ENCODE results near the gene PALM3. TPM values are rescaled to one million over a fixed set of nuclear protein-coding genes. Genes with fewer than 3 reads are reported as not detected.

Gene PALM3
- total and polyA plus RNA-seq, 10 of the 15 experiments (the other 5 are each of a cell fraction or from before 2014, with no cell fraction given), result 0.07 TPM; not detected in 9

- TF ChIP-seq ZNF687 (IDR thresholded peaks at IDR 0.05) (no peak), SREBF2 (IDR thresholded peaks at IDR 0.05; ENCODE audit: low read length) (no peak), ELK1 (IDR thresholded peaks at IDR 0.05; ENCODE audit: low read depth, low read length) (no peak), LARP7 (IDR thresholded peaks at IDR 0.05) (no peak), BACH1 (IDR thresholded peaks at IDR 0.05; ENCODE audit: borderline replicate concordance) (no peak)
Observed at GRCh38 chr19:14094854-14095253, 33.0 kb upstream of the PALM3 start (continued).

GRCh38 chr19:14093117-14093823 lies 31.4 kb upstream of the PALM3 start:
- H4K20me1 ChIP-seq (ENCODE audit: control insufficient read depth, insufficient read depth), result no peaks in the 10 kb centered on the region
- H3K4me1 ChIP-seq (ENCODE audit: control insufficient read depth, insufficient read depth, low read length), result peaks cover 7% of the 10 kb centered on the region; the same call in 1 of the 2 replicates
- H3K9ac ChIP-seq (ENCODE audit: control insufficient read depth, insufficient read depth, low read length), result no peak overlapping the region
- H3K27ac ChIP-seq (ENCODE audit: control insufficient read depth, insufficient read depth), result no peak overlapping the region
- ChIA-PET POLR2A (interaction anchor here (0.5 to 4.1 kb wide), 3 partner anchors 11 to 327 kb away, joined by 3 to 23 read pairs (median 4); no protein-coding TSS in a partner anchor), CTCF (interaction anchor here (1.1 to 1.2 kb wide), 2 partner anchors 21 to 43 kb away, joined by 4 to 5 read pairs; partner anchors contain the start of gene ASF1B), RAD21 (ENCODE audit: unreplicated experiment) (interaction anchor here (0.8 kb wide), 1 partner anchor 11 kb away, joined by 4 read pairs; no protein-coding TSS in a partner anchor), SMC1A (ENCODE audit: uncharacterized antibody, unreplicated experiment) (no interaction called here)
- H3K4me3 ChIP-seq, result no peak overlapping the region
- in situ Hi-C loops (cut with MboI), result no loop called here
- 94% methylated on average over 9 of the region's 9 CpGs for WGBS (ENCODE audit: insufficient coverage, insufficient replicate concordance, low lambda C conversion rate, missing lambda C conversion rate)
- TF ChIP-seq SMARCA5 (IDR thresholded peaks at IDR 0.05) (peak; percentile 46; the same call in 1 of the 2 replicates), SUZ12 (IDR thresholded peaks at IDR 0.05; ENCODE audit: unreplicated experiment) (no peak)
- ATAC-seq, result no peak
- H3K36me3 ChIP-seq (ENCODE audit: control insufficient read depth in 2 of 2, insufficient read depth in 2 of 2, low read length in 1 of 2), result peaks cover 2 to 13% of the 10 kb centered on the region in 2 experiments
- peaks cover 6% of the 10 kb centered on the region for H3K79me2 ChIP-seq (ENCODE audit: control insufficient read depth, insufficient read depth, low read length)
- H3K9me3 ChIP-seq (replicated peaks; ENCODE audit: control insufficient read depth, insufficient read depth, low read length), result peaks cover 2% of the 10 kb centered on the region; the same call in 1 of the 3 replicates
- H3K4me2 ChIP-seq (ENCODE audit: control insufficient read depth, insufficient read depth), result no peak overlapping the region
- H3K27me3 ChIP-seq (replicated peaks in 1 of 2; ENCODE audit: control insufficient read depth in 2 of 2, insufficient read depth in 2 of 2, low read length in 1 of 2), result no peaks in the 10 kb centered on the region
- BruUV-seq (replicated peaks), result no TSS peak
- no peak overlapping the region for H2AFZ ChIP-seq (ENCODE audit: control insufficient read depth, low read depth, low read length)
- FAIRE-seq, result peak; percentile 64
- no peak for DNase-seq (ENCODE audit: low read depth, low spot score)
- intact Hi-C loops (cut with micrococcal nuclease; ENCODE audit: unreplicated experiment), result no loop called here

Data from GM12878 (cell line).